ENCODE results near the gene ACRBP.

DNA sequence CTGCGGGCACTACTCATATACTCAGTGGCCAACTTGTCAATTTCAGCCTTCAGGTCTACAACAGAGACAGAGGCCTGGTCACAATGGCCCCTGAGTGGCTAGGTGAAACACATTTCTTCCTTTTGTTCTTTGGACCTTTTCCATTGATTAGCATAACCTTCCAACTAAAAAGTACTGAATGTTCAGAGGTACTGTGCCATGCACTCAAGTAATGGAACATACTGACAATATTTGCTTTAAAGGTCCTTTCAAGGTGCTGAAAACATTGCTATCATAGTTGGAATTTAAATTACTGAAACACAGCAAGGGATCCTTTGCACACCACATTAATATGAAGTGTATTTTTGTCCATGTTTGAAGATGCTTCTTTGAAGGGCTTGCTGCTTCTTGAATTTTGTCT is 6.1 kb upstream of the ACRBP start:
- no peak for TF ChIP-seq POLR2A (IDR thresholded peaks at IDR 0.05)
- TF ChIP-seq, protein P1, sequence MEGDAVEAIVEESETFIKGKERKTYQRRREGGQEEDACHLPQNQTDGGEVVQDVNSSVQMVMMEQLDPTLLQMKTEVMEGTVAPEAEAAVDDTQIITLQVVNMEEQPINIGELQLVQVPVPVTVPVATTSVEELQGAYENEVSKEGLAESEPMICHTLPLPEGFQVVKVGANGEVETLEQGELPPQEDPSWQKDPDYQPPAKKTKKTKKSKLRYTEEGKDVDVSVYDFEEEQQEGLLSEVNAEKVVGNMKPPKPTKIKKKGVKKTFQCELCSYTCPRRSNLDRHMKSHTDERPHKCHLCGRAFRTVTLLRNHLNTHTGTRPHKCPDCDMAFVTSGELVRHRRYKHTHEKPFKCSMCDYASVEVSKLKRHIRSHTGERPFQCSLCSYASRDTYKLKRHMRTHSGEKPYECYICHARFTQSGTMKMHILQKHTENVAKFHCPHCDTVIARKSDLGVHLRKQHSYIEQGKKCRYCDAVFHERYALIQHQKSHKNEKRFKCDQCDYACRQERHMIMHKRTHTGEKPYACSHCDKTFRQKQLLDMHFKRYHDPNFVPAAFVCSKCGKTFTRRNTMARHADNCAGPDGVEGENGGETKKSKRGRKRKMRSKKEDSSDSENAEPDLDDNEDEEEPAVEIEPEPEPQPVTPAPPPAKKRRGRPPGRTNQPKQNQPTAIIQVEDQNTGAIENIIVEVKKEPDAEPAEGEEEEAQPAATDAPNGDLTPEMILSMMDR (IDR thresholded peaks at IDR 0.05) = no peak
